NK-92 treated with Interleukin-12 subunit alpha and Interleukin-12 subunit beta, amount 100 ng/mL, for 24 hours (cell line): ENCODE data around the gene IL12A.

Source experiments
- DNase-seq: peaks from one replicate; lab custom pipeline; 2025; lab: John Stamatoyannopoulos, UW

Gene IL12A

DNA sequence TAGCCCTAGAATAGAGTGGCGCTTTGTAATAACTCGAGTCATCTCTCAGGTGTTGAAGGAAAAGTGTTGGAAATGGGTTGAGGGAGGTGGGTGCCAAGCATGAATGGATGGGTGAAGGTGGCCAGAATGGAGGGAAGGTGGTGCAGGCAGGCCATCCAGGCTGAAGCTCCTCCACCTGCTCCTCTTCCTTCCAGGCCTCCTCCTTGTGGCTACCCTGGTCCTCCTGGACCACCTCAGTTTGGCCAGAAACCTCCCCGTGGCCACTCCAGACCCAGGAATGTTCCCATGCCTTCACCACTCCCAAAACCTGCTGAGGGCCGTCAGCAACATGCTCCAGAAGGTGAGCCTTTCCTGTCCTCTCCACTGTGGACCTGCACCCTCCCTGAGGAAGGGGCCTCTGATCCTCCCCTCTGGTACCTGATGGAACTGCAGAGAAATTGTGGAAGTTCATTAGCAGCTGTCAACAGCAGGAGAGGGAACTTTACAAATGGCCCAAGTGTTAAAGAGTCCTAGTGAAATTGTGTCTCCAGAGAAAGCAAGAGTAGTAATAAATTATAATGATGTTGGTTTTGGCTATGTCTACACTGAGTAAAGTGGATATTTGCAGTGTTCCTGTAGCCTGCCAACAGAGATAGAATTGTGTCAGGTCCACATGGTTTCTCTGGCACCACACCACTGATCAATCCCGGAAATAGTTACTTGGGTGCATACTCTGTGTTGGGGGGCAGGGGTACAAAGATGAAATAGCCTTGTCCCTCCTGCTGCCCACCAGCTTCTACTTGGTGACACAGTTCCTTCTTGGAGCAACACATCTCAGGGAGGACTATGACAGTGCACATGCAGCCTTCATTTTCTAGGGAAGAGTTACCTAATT lies 1.6 kb downstream of the IL12A start:
- DNase-seq = no peak

DNA sequence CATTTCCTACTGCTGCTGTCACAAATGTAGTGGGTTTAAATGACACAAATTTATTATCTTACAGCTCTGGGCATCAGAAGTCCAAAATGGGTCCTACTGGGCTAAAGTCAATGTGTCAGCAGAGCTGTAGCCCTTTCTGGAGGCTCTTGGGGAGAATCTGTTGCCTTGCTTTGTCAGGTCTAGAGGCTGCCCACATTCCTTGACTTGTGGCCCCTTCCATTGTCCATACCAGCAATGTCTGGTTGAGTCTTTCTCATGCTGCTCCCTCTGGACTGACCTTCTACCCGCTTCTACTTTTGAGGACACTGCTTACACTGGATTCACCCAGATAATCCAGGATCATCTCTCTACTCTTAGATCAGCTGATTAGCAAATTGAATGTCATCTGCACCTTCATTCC lies 3.0 kb downstream of the IL12A start:
- no peak for DNase-seq

DNA sequence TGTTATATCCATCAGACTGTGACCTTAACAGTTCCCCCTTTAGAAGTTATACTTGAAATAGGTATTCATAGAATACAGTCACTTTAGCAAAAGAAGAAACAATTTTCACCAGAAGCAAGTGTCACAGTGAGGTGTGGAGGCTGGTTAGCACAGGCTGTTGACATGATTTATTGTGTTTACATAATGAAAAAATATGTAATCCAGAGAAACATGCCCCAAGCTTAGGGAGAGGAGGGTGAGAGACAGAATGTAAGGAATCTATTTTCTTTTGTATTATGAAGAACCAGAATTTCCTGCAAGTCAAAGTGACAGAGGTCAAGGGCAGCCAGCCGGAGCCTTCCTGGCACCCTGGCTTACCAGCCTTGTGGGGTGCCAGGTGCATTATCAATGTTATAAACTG lies 4.0 kb downstream of the IL12A start:
- no peak for DNase-seq

DNA sequence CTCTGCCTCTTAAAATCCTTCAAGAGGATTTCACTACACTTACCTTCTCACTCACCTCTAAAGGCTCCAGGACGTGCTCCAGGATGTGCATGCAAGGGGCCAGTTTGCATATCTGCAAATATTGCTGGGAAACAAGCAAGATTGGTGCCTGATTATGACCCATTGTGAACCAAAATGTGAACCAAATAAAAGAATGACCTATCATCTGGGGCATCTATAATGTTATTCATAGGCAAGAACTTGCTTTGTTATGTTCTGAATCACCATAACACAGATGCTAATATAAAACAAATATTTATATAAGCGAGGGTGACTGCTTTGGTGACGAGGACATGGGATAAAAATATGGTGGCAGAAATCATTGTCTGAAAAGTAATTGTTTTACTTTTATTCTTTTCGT lies 5.5 kb downstream of the IL12A start:
- DNase-seq = no peak

DNA sequence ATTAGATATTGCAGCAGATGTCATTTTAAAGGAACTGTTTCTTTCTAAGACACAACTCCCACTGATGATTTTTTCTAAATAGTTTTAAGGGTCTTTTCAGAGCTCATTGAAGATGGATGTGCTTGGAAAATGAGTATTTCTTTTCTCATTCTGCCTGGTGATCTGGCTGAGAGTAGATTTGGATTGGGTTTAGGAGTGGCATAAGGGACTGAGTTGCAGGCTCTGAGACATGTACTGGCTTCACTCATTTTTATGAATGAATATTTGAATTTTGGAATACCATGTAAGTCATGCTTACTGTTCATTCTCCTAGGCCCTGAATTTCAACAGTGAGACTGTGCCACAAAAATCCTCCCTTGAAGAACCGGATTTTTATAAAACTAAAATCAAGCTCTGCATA lies 6.5 kb downstream of the IL12A start:
- DNase-seq = no peak

DNA sequence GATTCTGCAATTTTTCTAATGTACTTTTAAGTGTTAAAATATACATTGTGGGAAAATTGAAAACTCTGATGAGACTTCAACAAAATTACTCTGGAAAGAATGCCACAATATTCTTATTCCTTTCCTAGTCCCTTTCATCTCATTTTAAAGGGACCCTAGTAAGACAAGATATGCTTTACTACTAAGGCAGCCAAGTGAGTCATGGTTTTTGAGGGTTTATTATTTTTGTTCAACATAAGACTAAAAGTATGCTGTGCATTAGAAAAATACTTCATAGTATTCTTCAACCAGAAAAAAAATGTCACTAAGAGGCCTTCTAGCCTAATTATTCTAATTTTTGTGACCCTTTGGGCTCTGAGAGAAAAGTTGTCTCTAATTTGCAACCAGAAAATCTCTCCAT lies 7.4 kb downstream of the IL12A start:
- DNase-seq = no peak

DNA sequence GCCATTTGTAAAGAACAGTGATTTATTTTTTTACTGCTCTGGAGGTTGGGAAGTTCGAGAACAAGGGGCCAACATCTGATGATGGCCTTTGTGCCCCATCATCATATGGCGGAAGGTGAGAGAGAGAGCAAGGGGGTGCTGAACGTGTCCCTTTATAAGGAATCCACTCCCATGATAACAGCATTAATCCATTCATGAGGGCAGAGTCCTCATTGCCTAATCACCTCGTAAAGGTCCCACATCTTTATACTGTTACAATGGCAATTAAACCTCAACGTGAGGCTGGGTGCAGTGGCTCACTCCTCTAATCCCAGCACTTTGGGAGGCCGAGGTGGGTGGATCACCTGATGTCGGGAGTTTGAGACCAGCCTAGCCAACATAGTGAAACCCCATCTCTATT lies 8.3 kb downstream of the IL12A start:
- no peak for DNase-seq

DNA sequence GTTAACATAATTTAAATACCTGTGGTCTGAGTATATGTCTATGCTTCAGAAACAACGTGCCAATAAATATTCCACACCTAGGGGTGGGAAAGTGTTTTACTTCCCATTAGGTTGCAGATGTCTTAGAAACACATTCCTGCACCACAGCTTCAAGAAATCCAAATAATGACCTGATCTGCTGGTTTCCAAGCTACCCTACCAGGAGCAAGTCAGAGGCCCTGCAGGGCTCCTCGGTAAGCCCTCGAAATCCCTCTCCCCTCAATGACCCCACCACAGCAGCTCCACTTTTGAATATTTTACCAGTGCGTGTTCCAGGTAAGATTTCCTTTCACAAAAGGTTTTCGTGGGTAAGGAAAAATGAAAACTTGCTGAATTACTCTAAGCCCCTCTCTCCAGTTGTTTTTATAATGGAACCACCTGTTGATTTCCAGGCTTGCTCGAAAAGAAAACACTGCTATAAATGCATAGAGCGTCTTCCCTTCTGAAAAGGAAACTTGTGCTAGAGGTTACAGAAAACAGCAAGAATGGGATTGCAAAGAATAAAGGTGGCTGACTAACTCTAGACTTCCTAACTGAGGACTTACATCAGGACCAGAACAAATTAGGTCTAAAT lies 12.6 kb downstream of the IL12A start:
- no peak for DNase-seq

DNA sequence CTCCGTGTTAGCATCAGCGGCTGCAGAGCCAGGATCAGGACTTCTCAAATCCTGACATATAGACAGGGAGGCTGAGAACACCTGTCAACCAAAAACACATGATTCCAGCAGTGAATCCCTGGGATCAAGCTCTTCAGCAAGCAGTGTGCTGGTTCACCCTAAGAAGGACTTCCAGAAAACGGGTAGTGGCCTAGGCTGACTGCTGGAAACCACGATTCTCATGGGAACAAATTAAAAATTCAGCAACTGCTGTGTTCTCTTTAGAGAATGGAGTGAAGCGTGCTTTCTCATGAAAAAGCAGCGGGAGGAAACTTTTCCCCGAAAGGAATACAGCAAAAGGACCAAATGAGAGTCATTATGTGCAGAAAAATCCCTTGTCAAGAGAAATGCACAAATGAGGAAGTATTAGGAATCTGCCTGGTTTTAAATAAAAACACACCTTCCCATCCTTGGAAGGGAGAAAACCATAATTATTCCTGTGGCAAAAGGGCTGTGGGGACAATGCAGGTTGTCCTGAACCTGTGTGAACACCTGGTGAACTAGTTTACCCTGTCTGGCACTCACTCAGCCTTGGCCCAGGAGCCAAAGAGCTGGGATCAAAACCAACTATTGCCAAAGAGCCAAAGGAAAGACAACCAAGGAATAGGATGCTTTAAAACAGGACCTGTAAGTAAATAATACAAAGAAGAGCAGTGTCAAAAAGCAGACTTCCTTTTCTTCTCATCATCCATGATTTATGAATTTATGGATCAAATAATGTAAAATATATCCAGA lies 13.4 kb downstream of the IL12A start:
- DNase-seq = no peak

DNA sequence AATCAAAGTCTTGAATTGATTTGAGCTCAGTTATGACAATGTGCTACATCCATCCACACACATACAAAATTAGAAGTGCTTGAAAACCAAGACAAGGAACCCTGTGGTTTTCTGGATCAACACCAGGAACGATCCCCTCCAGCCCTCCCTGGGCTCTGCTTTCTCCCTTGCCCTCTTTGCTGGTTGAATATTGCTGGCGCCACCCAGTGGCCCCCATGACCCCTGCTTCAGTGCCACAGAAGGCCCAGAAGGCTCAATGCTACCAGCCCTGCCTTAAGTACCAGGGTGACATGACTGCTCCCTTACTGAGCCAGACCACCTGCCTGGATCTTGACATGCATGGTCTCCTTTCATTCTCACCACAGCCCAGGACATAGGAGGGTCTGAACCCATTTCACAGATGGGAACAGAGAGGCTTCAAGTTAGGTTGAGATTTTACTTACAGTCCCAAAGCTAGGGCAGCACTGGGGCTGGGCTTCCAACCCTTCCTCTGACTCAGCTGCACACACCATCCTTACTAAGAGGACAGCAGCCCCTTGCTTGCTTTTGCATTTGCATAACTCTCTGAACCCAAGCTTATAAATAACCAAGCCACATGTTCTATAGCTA lies 15.0 kb downstream of the IL12A start:
- DNase-seq = peak; percentile 41

DNA sequence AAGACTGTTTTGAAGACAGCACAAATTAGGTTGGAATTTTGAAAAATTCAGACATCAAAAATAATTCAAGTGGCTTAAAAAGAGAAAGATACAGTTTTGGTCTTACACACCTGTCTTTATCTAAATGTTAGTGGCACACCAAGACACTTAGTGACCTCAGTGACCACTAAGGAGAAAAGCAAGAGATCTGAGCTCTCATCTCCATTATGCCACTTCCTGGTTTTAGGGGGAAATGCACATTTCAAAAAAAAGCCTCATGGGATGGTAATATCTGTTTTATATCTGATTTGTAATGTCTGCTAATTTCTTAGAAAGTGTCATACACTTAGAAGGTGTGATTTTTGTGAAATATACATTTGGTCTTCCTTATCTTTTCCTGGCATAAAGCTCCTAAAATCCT lies 16.4 kb downstream of the IL12A start:
- no peak for DNase-seq

DNA sequence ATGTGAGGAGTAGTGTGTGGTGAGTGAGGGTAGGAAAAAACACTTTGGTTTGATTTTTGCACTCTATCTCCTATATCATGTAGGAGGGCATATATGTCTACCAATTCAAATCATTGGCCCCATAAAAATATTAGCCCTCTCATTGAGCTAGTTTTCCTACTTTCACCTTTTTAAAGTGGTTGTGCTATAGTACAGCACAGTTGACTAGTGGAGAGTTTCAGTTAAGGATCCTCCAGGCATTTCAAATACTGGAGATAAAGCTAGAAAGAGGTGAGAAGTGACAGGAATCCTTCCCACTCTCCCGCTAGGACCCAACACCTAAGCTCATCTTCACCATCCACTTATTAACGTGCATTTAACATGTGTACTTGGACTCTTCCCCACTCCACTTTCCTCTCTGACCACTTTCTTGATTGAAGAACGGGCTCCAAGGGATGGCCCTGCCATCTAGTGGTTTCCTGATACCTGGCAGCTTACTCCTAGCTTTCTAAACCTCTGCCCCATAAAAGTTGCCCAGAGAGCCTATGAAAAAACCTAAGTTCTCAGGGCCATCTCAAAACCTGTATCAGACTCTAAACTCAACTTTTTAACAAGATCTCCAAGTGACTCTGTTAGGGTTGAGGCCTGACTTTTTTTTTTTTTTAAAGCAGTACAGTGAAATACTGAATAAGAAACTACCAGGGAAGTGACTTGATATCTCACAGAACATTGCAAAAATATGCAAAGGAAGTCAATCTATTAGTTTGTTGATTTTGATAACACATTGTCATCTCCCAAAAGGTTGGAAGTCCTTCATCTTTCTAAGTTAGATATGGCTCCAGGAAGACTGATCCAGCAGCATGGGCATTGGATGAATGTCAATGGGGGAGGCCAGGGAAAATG lies 17.9 kb downstream of the IL12A start:
- DNase-seq = peak; percentile 10

DNA sequence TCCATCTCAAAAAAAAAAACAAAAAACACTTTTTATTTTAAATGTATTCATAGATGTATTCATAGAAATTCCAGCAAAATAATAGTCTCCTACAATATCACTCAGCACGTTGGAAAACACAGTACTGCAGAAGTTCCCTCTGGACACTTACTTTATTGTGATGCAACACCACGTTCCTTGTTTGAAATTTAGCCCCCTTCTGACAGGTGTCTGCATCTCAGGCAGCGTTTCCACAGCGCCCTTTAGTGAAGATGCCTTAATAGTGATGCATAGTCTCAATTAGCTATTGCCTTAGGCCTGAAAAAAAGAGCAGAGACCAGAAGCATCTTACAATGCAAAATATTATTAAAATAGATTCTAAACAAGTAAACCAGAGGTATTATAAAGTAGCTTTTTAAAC lies 20.3 kb downstream of the IL12A start:
- DNase-seq = no peak

DNA sequence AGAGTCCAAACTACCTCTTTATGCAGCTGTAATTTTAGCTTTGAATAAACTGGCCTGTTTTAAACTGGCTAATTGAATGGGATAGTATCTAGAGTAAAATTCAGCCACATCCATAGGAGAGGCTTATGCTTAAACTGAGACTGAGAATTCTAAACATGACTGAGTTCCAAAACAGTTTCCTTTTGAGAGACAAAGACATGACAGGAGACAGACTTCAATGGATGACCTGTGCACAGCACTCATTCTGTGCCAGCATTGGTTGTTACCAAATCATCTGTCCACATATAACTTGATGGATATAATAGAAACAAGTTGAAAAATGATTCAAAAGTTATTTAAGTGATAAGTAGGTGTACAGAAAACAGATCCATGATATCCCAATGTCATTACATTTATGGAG lies 20.9 kb downstream of the IL12A start:
- DNase-seq = no peak

DNA sequence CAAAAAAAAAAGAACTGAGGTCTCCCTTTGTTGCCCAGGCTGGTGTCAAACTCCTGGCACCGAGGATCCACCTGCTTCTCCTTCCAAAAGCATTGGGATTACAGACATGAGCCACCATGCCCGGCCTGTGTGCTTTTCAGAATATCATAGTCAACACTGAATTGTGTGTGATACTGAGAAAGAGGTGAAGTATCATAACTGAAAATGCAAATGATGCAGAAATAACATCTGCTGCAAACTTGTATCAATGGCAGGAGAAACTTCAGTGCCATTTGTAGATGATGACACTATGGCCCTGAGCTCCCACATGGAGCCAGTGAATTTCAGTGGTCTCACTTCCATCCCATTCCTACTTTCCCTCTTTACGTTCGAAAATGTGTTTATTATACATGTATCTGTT lies 21.9 kb downstream of the IL12A start:
- DNase-seq = no peak

DNA sequence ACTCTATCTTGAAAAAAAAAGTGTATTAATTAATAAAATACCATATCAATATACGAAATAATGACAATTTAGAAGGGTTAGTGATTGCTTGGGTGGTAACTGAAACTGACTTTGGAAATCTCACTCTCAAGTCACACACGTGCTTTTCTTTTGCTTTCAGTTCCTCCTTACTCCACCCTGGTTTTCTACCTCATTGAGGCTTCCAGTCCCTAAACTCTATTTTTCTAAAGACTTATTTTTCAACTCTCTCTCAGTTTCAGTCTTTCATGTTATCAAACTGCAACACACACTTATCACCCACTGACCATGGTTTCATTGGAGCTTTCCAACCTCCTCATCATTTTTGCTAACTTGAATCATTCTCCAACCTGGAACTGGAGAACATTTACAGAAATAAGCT lies 23.5 kb downstream of the IL12A start:
- no peak for DNase-seq

DNA sequence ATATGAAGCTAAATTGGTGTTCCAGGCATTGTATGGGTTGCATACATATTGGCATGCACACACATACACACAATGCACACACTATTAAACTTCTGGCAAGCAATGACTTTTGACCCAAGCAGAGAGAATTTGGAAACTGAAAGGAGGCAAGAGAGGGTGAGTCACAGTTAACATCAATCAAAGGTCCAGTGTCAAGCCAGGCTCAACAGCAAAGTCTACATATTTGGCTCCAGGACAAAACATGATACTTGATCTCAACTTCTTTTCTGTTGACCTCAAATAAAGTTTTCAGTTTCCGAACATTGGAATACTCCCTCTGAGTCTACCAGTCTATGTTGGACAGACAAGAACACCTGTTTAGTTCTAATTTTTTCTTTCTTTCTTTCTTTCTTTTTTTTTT lies 28.3 kb downstream of the IL12A start:
- DNase-seq = no peak

DNA sequence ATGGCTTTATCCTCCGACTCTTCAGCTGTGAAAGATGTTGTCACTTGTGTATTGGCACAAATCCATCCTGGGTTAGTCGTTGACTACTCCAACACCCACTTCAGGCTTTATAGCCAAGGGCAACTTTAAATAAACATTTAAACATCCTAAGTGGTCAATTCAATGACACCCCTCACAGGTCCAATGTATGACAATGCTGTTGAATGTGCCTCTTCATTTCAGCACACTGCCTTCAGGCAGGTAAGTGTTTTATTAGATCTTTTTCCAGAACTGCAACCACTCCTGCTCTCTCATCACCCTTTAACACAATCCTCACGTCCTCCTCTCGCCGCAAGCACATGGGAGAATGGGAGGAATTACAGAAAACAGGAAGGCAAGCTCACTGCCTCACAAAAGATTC lies 30.3 kb downstream of the IL12A start:
- DNase-seq = no peak

DNA sequence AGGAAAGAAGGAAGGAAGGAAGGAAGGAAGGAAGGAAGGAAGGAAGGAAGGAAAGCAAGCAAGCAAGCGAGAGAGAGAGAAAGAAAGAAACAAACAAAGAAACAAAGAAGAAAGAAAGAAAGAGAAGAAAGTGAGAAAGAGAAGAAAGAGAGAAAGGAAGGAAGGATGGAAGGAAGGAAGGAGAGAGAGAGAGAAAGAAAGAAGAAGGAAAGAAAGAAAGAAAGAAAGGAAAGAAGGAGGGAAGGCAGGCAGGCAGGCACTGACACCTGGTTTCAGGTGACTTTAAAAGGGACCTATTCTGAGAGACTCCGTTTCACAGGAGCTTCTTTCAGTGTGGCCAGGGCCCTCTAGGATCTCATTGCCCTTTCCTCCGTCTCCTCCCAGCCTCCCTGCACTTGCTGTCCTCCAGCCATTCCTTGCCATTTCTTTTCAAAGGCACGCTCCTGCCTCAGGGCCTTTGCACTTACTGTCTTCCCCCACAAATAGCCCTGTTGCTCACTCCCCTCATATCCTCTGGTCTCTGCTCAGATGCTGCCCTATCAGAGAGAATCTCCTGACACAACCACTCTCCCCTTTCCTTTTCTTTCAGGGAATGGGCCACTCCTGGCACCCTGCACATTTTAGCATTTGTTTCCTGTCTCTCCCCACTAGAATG lies 31.5 kb downstream of the IL12A start:
- DNase-seq = no peak

DNA sequence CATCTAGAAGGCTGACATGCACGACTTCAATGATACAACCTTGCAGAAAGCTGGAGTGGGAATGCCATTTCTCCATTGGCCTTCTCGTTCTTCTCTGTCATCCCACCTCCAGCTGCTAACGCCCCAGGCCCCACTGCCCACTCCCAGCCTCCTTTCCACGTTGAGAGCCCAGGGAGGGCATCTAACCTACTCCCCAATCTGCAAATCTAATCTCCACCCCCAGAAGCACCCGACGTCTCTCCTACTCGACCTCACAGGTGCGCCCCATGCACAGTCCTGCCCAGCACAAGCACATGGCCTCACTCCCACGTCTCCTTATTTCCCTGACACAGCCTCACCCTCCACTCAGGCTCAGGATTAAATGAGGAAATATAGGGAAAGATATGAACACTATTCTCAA lies 33.4 kb downstream of the IL12A start:
- no peak for DNase-seq

DNA sequence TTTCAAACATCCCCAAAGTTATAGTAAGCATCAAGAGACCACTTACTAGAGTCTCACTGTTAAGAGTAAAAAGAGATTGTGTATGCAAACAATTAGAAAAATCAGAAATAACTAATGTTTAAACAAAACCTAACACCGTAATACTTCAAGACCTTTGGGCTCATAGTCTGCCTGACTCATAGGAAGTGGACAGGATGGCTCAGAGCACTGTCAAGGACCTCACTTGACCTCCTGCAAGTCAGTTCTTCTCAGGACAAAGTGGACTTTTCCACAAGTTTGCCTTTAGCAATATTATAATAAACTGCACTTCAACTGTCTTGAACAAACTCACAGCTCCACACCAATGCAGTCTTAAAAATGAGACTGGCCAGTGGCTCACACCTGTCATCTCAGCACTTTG lies 34.8 kb downstream of the IL12A start:
- DNase-seq = no peak
